CD14-positive monocyte (primary cell): ENCODE results near the gene RPL38. TPM values are rescaled to one million over a fixed set of nuclear protein-coding genes. Genes with fewer than 3 reads are reported as not detected.

Source experiments
- DNase-seq, 3 donors: peaks; one replicate each; pipeline ENCODE4 v3.0.0-alpha.2; 2011 to 2022
- H2AFZ ChIP-seq: 2 replicates; pipeline ENCODE4 v1.6.0; 2012; ENCODE audit warnings: mild to moderate bottlenecking, low read depth, low read length, inconsistent platforms; ENCODE audit not compliant: insufficient read depth, poor library complexity, severe bottlenecking
- H3K27ac ChIP-seq, 2 donors: 1 replicate in 1 of 2; 2 replicates in 1 of 2; pipeline ENCODE4 v1.5.1; 2012 to 2013; ENCODE audit warnings: low read length in 2 of 2, control low read depth in 1 of 2, inconsistent platforms in 1 of 2, low read depth in 1 of 2, mild to moderate bottlenecking in 1 of 2
- H3K27me3 ChIP-seq, 2 donors: one replicate each; pipeline versions ENCODE4 v1.6.0 to v1.6.1; 2011 to 2013; ENCODE audit warnings: low read length in 2 of 2; ENCODE audit not compliant: control insufficient read depth in 2 of 2, insufficient read depth in 2 of 2
- H3K36me3 ChIP-seq, 2 donors: replicated peaks in 1 of 2; 1 replicate in 1 of 2; 2 replicates in 1 of 2; pipeline versions ENCODE4 v1.5.1 to v1.6.1; 2012 to 2013; ENCODE audit warnings: low read length in 2 of 2, control low read depth in 1 of 2, inconsistent platforms in 1 of 2, mild to moderate bottlenecking in 1 of 2; ENCODE audit not compliant: insufficient read depth in 2 of 2, control insufficient read depth in 1 of 2
- H3K4me1 ChIP-seq, 2 donors: 1 replicate in 1 of 2; 2 replicates in 1 of 2; pipeline versions ENCODE4 v1.5.1 to v1.6.1; 2012 to 2013; ENCODE audit warnings: low read length in 2 of 2, control low read depth in 1 of 2, inconsistent platforms in 1 of 2, mild to moderate bottlenecking in 1 of 2, moderate library complexity in 1 of 2; ENCODE audit not compliant: insufficient read depth in 2 of 2, control insufficient read depth in 1 of 2
- H3K4me2 ChIP-seq: replicated peaks from 2 replicates; pipeline ENCODE3; 2012; ENCODE audit warnings: low read length, moderate library complexity, mild to moderate bottlenecking; ENCODE audit not compliant: poor library complexity, severe bottlenecking; ENCODE audit errors: extremely low read depth
- H3K4me3 ChIP-seq, 3 experiments: fragments of 200-600 bp in 1 of 3; sonication (generic) in 1 of 3; replicated peaks in 1 of 3; 1 replicate in 2 of 3; 2 replicates in 1 of 3; pipeline ENCODE4 v1.5.1; 2011 to 2013; ENCODE audit warnings: low read length in 3 of 3, mild to moderate bottlenecking in 3 of 3, control low read depth in 2 of 3, low read depth in 2 of 3, inconsistent platforms in 1 of 3, moderate library complexity in 1 of 3
- H3K79me2 ChIP-seq: 2 replicates; pipeline ENCODE4 v1.6.0; 2012; ENCODE audit warnings: mild to moderate bottlenecking, control low read depth, inconsistent platforms, low read length, moderate library complexity; ENCODE audit not compliant: insufficient read depth
- H3K9ac ChIP-seq: 2 replicates; pipeline ENCODE4 v1.6.0; 2017; ENCODE audit warnings: low read length, mild to moderate bottlenecking; ENCODE audit not compliant: insufficient read depth, poor library complexity, severe bottlenecking
- H3K9me3 ChIP-seq, 2 donors: replicated peaks in 1 of 2; 1 replicate in 1 of 2; 2 replicates in 1 of 2; pipeline versions ENCODE4 v1.5.1 to v1.6.1; 2012 to 2013; ENCODE audit warnings: low read length in 2 of 2, control low read depth in 1 of 2; ENCODE audit not compliant: control insufficient read depth in 1 of 2, insufficient read depth in 1 of 2
- H4K20me1 ChIP-seq: 2 replicates; pipeline ENCODE4 v1.6.0; 2012; ENCODE audit warnings: mild to moderate bottlenecking, low read length, control low read depth, moderate library complexity; ENCODE audit not compliant: insufficient read depth
- H3K27ac Mint-ChIP-seq, 7 donors: one replicate each; pipeline ENCODE4 v1.8.0; 2020; ENCODE audit warnings: mild to moderate bottlenecking in 7 of 7, mixed read lengths in 7 of 7, moderate library complexity in 6 of 7, inconsistent platforms in 2 of 7
- H3K27me3 Mint-ChIP-seq, 3 donors: one replicate each; pipeline ENCODE4 v1.8.0; 2021 to 2022; ENCODE audit warnings: low read depth in 3 of 3, mild to moderate bottlenecking in 3 of 3, mixed read lengths in 3 of 3, moderate library complexity in 3 of 3, inconsistent platforms in 1 of 3
- H3K36me3 Mint-ChIP-seq, 2 donors: one replicate each; pipeline ENCODE4 v1.8.0; 2020; ENCODE audit warnings: mixed read lengths in 2 of 2, inconsistent platforms in 1 of 2, mild to moderate bottlenecking in 1 of 2
- H3K4me1 Mint-ChIP-seq: one replicate; pipeline ENCODE4 v1.8.0; 2020; ENCODE audit warnings: mild to moderate bottlenecking, mixed read lengths
- H3K4me3 Mint-ChIP-seq, 2 donors: one replicate each; pipeline ENCODE4 v1.8.0; 2020; ENCODE audit warnings: mild to moderate bottlenecking in 2 of 2, mixed read lengths in 2 of 2, moderate library complexity in 1 of 2
- H3K9me3 Mint-ChIP-seq, 7 donors: one replicate each; pipeline ENCODE4 v1.8.0; 2020 to 2022; ENCODE audit warnings: mixed read lengths in 7 of 7, mild to moderate bottlenecking in 6 of 7, moderate library complexity in 6 of 7, inconsistent platforms in 2 of 7
- WGBS: methylation state at CpG from one replicate; pipeline ENCODE4 v1.1.5; 2013; ENCODE audit warnings: missing lambda C conversion rate; ENCODE audit not compliant: insufficient coverage; 5-methylcytosine and 5-hydroxymethylcytosine counted together
- intact Hi-C, 2 donors: fragments of 100-400 bp; cut with micrococcal nuclease; formaldehyde crosslinking; loops; one replicate each; pipeline versions ENCODE4 v1.15.0 to v1.15.1; 2023
- polyA plus RNA-seq, 3 donors: library from polyadenylated mRNA; depleted of rRNA in 1 of 3; unstranded in 2 of 3; stranded (reverse) in 1 of 3; fragments of 300-500 nt in 2 of 3; fragments of >200 nt in 1 of 3; fragmentation: Illumina TruSeq in 2 of 3; gene quantifications; 1 replicate in 2 of 3; 2 replicates in 1 of 3; pipeline ENCODE4 v1.2.3, GENCODE V29; 2012 to 2021
- TF ChIP-seq, protein P1 (sequence below): fragments of 200-600 bp; IDR thresholded peaks from one replicate; pipeline ENCODE4 v1.8.0; 2022; ENCODE audit warnings: antibody characterized with exemption, mild to moderate bottlenecking

Gene RPL38
- polyA plus RNA-seq, 3 donors: 379 to 1,070 (median 919) TPM

DNA sequence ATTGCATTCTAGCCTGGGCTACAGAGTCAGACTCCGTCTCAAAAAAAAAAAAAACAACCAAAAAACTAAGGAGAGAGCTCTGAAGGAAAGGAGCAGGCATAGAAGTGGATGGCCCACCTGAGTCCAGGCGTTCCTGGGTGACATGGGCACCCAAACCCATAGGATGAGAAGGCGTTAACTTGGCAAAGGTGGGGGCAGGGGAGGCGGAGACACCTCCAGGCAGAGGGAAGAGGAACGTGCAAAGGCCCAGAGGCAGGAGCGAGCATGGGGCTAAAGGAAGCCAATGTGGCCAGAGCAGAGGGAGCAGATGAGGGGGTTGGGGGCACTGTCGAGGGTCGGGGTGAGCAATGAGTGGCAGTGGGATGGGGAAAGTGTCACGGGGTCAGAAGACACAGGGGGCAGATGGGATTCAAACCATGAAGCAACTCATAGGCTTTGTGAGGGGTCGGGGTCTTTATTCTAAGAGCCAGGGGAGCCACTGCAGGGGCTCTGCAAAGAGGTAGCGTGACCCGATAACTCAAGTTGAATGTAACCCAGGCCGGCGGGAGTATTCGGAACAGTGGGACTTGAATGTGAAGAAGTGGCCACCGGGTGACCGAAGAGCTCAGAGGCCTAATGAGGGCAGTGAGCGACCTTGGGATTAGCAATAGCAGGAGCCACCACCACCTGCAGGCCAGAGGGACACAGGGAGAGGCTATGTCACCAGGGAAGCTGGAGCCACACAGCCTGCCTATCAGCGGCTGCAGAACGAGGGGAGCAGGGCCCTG lies 21.7 kb downstream of the RPL38 start:
- Histone ChIP-seq H3K4me3 (no peak overlapping the region), H4K20me1 (peaks cover 67% of the 10 kb centered on the region), H3K27ac (no peak overlapping the region), H3K9me3 (no peaks in the 10 kb centered on the region), H3K9ac (no peak overlapping the region), H3K36me3 (peaks cover 52 to 80% of the 10 kb centered on the region in 2 donors), H2AFZ (no peak overlapping the region), H3K4me1 (peaks cover 6% of the 10 kb centered on the region in 2 donors), H3K79me2 (peaks cover 11% of the 10 kb centered on the region), H3K27me3 (no peaks in the 10 kb centered on the region), H3K4me2 (no peak overlapping the region)
- peaks cover 74 to 93% of the 10 kb centered on the region in 2 donors for H3K36me3 Mint-ChIP-seq
- no peak for DNase-seq
- WGBS: 96% methylated on average over 17 of the region's 20 CpGs
- peaks cover 0 to 2% (median 0%) of the 10 kb centered on the region in 7 donors for H3K9me3 Mint-ChIP-seq
- TF ChIP-seq, protein P1, sequence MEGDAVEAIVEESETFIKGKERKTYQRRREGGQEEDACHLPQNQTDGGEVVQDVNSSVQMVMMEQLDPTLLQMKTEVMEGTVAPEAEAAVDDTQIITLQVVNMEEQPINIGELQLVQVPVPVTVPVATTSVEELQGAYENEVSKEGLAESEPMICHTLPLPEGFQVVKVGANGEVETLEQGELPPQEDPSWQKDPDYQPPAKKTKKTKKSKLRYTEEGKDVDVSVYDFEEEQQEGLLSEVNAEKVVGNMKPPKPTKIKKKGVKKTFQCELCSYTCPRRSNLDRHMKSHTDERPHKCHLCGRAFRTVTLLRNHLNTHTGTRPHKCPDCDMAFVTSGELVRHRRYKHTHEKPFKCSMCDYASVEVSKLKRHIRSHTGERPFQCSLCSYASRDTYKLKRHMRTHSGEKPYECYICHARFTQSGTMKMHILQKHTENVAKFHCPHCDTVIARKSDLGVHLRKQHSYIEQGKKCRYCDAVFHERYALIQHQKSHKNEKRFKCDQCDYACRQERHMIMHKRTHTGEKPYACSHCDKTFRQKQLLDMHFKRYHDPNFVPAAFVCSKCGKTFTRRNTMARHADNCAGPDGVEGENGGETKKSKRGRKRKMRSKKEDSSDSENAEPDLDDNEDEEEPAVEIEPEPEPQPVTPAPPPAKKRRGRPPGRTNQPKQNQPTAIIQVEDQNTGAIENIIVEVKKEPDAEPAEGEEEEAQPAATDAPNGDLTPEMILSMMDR: no peak
- intact Hi-C loops: no loop called here
- H3K27ac Mint-ChIP-seq: peak overlapping the region in 2 of 7 donors; percentile 54 to 65
- peaks cover 0 to 5% (median 0%) of the 10 kb centered on the region in 3 donors for H3K27me3 Mint-ChIP-seq
- no peak overlapping the region for H3K4me3 Mint-ChIP-seq
- H3K4me1 Mint-ChIP-seq: peaks cover 15% of the 10 kb centered on the region

- H3K36me3 ChIP-seq: peaks cover 61 to 91% of the 10 kb centered on the region in 2 donors
- H3K27ac ChIP-seq: no peak overlapping the region
- H3K36me3 Mint-ChIP-seq: peaks cover 83 to 95% of the 10 kb centered on the region in 2 donors
- H3K9me3 ChIP-seq: no peaks in the 10 kb centered on the region
- peaks cover 0 to 5% (median 0%) of the 10 kb centered on the region in 3 donors for H3K27me3 Mint-ChIP-seq
- no peaks in the 10 kb centered on the region for H3K27me3 ChIP-seq
- TF ChIP-seq, protein P1: no peak
- whole genome bisulfite sequencing: 87% methylated on average over 6 of the region's 6 CpGs
- H3K9me3 Mint-ChIP-seq: peaks cover 0 to 2% (median 0%) of the 10 kb centered on the region in 7 donors
- no peak for DNase-seq
- no peak overlapping the region for H3K4me2 ChIP-seq
- peaks cover 3% of the 10 kb centered on the region for H3K79me2 ChIP-seq
- peaks cover 8% of the 10 kb centered on the region for H3K4me1 Mint-ChIP-seq
- intact Hi-C loops: no loop called here
- H4K20me1 ChIP-seq: peaks cover 56% of the 10 kb centered on the region
- H3K27ac Mint-ChIP-seq: peak overlapping the region in 1 of 7 donors; percentile 64
- H3K4me3 ChIP-seq: no peak overlapping the region
- H3K9ac ChIP-seq: no peak overlapping the region
- H3K4me3 Mint-ChIP-seq: no peak overlapping the region
- H3K4me1 ChIP-seq: no peaks in the 10 kb centered on the region
- H2AFZ ChIP-seq: no peak overlapping the region
Observed at GRCh38 chr17:74226252-74226651, 22.8 kb downstream of the RPL38 start.
